Sigmoid colon (tissue), 3 donors: ENCODE data around the gene UFD1.

Source experiments
- POLR2A ChIP-seq, 2 donors: fragments of 450-650 bp; IDR thresholded peaks; one replicate each; pipeline ENCODE4 v1.6.1; 2016; ENCODE audit warnings: antibody characterized with exemption in 2 of 2, mild to moderate bottlenecking in 2 of 2, moderate library complexity in 2 of 2
- TF ChIP-seq, protein P1 (sequence below), 4 experiments: fragments of 450-650 bp in 3 of 4; fragments of 200-600 bp in 1 of 4; IDR thresholded peaks; one replicate each; pipeline ENCODE4 v1.5.1; 2016 to 2019; ENCODE audit warnings: antibody characterized with exemption in 4 of 4, mild to moderate bottlenecking in 3 of 4, moderate library complexity in 2 of 4

DNA sequence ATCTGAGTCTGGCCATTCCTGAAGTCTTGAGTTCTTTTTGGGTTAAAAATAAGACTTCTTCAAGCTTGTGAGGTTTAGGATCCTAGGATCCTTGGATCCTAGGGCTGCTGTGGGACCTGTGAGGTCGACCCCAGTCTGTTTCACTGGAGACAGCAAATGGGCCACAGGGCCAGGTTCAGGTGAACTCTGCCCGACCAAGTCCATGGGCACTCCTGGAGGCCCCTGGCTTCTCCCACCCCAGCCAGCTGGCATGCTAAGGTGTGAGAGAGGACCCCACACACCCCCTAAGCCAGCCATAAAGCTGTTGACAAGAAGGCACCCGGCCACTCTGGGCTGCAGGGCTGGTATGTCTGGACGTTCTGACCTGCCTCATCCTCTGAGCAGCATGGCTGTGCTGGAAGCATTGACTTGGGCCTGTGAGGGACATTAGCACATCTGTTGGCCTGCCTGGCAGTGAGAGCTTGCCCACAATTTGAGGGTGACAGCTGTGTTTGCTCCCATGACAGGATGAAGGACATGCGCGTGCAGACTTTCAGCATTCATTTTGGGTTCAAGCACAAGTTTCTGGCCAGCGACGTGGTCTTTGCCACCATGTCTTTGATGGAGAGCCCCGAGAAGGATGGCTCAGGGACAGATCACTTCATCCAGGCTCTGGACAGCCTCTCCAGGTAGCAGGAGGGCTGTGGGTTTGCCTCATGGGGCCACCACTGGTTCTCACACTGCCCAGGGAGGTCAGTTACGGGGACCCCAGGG lies 29.2 kb upstream of the UFD1 start:
- TF ChIP-seq, protein P1, sequence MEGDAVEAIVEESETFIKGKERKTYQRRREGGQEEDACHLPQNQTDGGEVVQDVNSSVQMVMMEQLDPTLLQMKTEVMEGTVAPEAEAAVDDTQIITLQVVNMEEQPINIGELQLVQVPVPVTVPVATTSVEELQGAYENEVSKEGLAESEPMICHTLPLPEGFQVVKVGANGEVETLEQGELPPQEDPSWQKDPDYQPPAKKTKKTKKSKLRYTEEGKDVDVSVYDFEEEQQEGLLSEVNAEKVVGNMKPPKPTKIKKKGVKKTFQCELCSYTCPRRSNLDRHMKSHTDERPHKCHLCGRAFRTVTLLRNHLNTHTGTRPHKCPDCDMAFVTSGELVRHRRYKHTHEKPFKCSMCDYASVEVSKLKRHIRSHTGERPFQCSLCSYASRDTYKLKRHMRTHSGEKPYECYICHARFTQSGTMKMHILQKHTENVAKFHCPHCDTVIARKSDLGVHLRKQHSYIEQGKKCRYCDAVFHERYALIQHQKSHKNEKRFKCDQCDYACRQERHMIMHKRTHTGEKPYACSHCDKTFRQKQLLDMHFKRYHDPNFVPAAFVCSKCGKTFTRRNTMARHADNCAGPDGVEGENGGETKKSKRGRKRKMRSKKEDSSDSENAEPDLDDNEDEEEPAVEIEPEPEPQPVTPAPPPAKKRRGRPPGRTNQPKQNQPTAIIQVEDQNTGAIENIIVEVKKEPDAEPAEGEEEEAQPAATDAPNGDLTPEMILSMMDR (IDR thresholded peaks at IDR 0.05) = no peak
- no peak for TF ChIP-seq POLR2A (IDR thresholded peaks at IDR 0.05)
